OCI-LY7 (cell line): ENCODE measurements around the gene NABP2. TPM values are rescaled to one million over a fixed set of nuclear protein-coding genes. Genes with fewer than 3 reads are reported as not detected.

Experiments used
- BruUV-seq: library from RNA; stranded (reverse); fragments of 400-500 nt; replicated peaks from 2 replicates; lab custom pipeline; 2021; lab: Mats Ljungman, UMichigan
- CTCF ChIA-PET: fragments of 300-600 bp; sonication (Branson Sonifier 250); formaldehyde crosslinking; loops from one replicate; lab custom pipeline; 2022; ENCODE audit warnings: antibody characterized with exemption; ENCODE audit not compliant: unreplicated experiment; lab: Charles Lee
- POLR2A ChIA-PET: fragments of 300-600 bp; sonication (Branson Sonifier 250); formaldehyde crosslinking; loops from one replicate; lab custom pipeline; 2022; ENCODE audit warnings: antibody characterized with exemption; lab: Charles Lee
- DNase-seq: peaks from one replicate; pipeline ENCODE4 v3.0.0-alpha.2; 2015; ENCODE audit warnings: low spot score
- H2AFZ ChIP-seq: fragments of 200-600 bp; sonication (generic), shearing (Covaris generic); 2 replicates; pipeline ENCODE4 v1.6.1; 2014; ENCODE audit warnings: mild to moderate bottlenecking, antibody characterized with exemption, low read length, moderate library complexity
- H3K27ac ChIP-seq: fragments of 200-600 bp; sonication (generic); 2 replicates; pipeline ENCODE4 v1.5.1; 2014; ENCODE audit warnings: mixed run types, low read depth, mild to moderate bottlenecking, moderate library complexity, low read length, inconsistent platforms; ENCODE audit not compliant: poor library complexity, severe bottlenecking
- H3K36me3 ChIP-seq: fragments of 200-600 bp; sonication (generic); 2 replicates; pipeline ENCODE4 v1.6.1; 2014; ENCODE audit warnings: mild to moderate bottlenecking, antibody characterized with exemption, low read length, moderate library complexity, mixed read lengths; ENCODE audit not compliant: insufficient read depth
- H3K4me1 ChIP-seq: fragments of 200-600 bp; sonication (generic); 2 replicates; pipeline ENCODE4 v1.5.1; 2014; ENCODE audit warnings: mild to moderate bottlenecking, low read length; ENCODE audit not compliant: insufficient read depth, poor library complexity, severe bottlenecking
- H3K4me2 ChIP-seq: fragments of 200-600 bp; sonication (generic); 2 replicates; pipeline ENCODE4 v1.6.1; 2014; ENCODE audit warnings: mild to moderate bottlenecking, low read length
- H3K4me3 ChIP-seq: fragments of 200-600 bp; sonication (generic); 2 replicates; pipeline ENCODE4 v1.5.1; 2014; ENCODE audit warnings: mild to moderate bottlenecking, low read depth, low read length; ENCODE audit not compliant: poor library complexity, severe bottlenecking
- H3K79me2 ChIP-seq: fragments of 200-600 bp; sonication (generic); 2 replicates; pipeline ENCODE4 v1.6.1; 2016; ENCODE audit warnings: low read depth, mild to moderate bottlenecking, low read length, moderate library complexity, mixed read lengths; ENCODE audit not compliant: insufficient read depth
- H3K9me2 ChIP-seq: fragments of 200-600 bp; sonication (generic); 2 replicates; pipeline ENCODE4 v1.6.1; 2016; ENCODE audit warnings: mild to moderate bottlenecking, low read length, mixed read lengths; ENCODE audit not compliant: insufficient read depth
- H3K9me3 ChIP-seq: fragments of 200-600 bp; sonication (generic); 2 replicates; pipeline ENCODE4 v1.6.1; 2014; ENCODE audit warnings: mild to moderate bottlenecking, mixed run types, low read length, mixed read lengths
- H4K20me1 ChIP-seq: fragments of 200-600 bp; sonication (generic); 2 replicates; pipeline ENCODE4 v1.6.1; 2014; ENCODE audit warnings: mild to moderate bottlenecking, antibody characterized with exemption, low read length, moderate library complexity, mixed read lengths; ENCODE audit not compliant: insufficient read depth
- EZH2phosphoT487 ChIP-seq: fragments of 200-600 bp; sonication (generic); IDR thresholded peaks from 2 replicates; pipeline ENCODE4 v1.6.1; 2018; ENCODE audit warnings: low read depth, borderline replicate concordance, mild to moderate bottlenecking, mixed run types, antibody characterized with exemption, low read length, moderate library complexity, mixed read lengths
- intact Hi-C: fragments of 100-400 bp; cut with micrococcal nuclease; formaldehyde crosslinking; loops from one replicate; pipeline ENCODE4 v1.10.0; 2022; ENCODE audit not compliant: unreplicated experiment
- total RNA-seq, 2 experiments: library from RNA; depleted of rRNA in 1 of 2; stranded (reverse); fragments of >200 nt in 1 of 2; shearing (Covaris generic) in 1 of 2; gene quantifications; 2 replicates each; pipeline ENCODE4 v1.2.3, GENCODE V29; 2014 to 2022
- TF ChIP-seq, protein P1 (sequence below): fragments of 200-600 bp; sonication (generic); conservative IDR thresholded peaks from 2 replicates; pipeline ENCODE4 v1.5.1; 2014; ENCODE audit warnings: mild to moderate bottlenecking, antibody characterized with exemption, low read length, moderate library complexity, mixed read lengths

The NABP2 gene
- total RNA-seq, 2 experiments from 2014 or later: 37.5 to 61.1 TPM

DNA sequence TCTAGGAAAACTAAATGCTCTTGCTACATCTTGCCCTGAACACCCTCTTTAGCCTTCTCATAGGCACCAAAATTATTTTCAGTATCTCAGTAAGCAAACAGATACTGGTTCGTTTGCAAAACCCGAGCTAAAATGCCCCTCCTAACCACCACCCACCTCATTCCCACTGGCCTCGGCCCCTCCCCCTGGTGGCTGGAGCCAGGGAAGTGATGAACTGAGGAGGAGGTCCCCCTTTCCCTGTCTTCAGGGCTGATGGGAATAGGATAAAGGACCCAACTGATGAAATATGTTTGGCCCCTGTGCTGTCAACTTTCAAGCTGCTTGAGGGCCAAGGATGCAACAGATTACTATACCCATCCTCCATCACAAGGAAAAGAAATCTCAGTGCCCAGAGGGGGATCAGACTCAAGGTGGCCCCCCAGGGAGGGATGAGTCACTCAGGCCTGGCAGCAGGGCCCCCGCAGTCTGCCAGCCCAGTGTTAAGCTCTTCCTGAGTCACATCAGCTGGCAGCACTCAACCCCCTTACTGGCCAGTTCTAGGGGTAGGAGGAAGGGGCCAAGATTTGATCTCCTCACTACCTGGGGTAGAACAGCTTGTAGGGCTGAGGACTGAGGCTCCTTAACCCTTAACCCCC is 32.3 kb downstream of the NABP2 start:
- Histone ChIP-seq H3K9me3 (no peaks in the 10 kb centered on the region), H3K9me2 (no peaks in the 10 kb centered on the region), H2AFZ (no peak overlapping the region), H3K27ac (no peak overlapping the region), H3K36me3 (peaks cover 56% of the 10 kb centered on the region), H3K79me2 (peaks cover 17% of the 10 kb centered on the region; the same call in 1 of the 2 replicates), H3K4me3 (peak overlapping the region; percentile 93), H3K4me2 (peak overlapping the region; percentile 94), H4K20me1 (0 out of 2 replicates have a peak, but pooled peaks cover 5% of the 10 kb centered on the region), H3K4me1 (peaks cover 17% of the 10 kb centered on the region)
- intact Hi-C loops: no loop called here
- BruUV-seq: TSS peak; percentile 37
- no peak for TF ChIP-seq EZH2phosphoT487
- TF ChIP-seq, protein P1, sequence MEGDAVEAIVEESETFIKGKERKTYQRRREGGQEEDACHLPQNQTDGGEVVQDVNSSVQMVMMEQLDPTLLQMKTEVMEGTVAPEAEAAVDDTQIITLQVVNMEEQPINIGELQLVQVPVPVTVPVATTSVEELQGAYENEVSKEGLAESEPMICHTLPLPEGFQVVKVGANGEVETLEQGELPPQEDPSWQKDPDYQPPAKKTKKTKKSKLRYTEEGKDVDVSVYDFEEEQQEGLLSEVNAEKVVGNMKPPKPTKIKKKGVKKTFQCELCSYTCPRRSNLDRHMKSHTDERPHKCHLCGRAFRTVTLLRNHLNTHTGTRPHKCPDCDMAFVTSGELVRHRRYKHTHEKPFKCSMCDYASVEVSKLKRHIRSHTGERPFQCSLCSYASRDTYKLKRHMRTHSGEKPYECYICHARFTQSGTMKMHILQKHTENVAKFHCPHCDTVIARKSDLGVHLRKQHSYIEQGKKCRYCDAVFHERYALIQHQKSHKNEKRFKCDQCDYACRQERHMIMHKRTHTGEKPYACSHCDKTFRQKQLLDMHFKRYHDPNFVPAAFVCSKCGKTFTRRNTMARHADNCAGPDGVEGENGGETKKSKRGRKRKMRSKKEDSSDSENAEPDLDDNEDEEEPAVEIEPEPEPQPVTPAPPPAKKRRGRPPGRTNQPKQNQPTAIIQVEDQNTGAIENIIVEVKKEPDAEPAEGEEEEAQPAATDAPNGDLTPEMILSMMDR: no peak
- CTCF ChIA-PET: no interaction called here
- POLR2A ChIA-PET: no interaction called here
- DNase-seq: no peak

DNA sequence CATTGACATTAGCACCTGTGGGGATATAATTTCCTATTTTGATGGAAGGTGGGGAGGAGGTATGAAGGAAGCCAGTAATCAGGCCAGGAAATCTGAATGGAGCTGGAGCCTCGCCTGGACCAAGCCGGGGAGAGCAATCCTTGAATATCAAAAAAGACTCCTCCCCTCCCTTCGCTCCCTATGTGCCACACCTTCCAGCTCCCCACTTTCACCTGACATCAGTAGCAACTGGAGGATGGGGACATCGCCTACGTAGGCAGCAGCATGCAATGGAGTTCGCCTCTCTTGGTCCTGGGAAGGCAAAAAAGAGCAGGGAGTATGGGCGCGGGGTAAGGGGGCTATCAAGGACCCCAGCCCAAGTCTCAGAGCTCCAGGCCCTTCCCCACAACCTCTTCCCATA is 32.9 kb downstream of the NABP2 start:
- peaks cover 50% of the 10 kb centered on the region for H3K36me3 ChIP-seq
- H3K4me2 ChIP-seq: peak overlapping the region; percentile 94
- ChIA-PET POLR2A (interaction anchor here (0.6 kb wide), 1 partner anchor 117 kb away, joined by 3 read pairs; no protein-coding TSS in a partner anchor), CTCF (interaction anchor here (0.6 kb wide), 1 partner anchor 40 kb away, joined by 3 read pairs; no protein-coding TSS in a partner anchor)
- no peak overlapping the region for H2AFZ ChIP-seq
- no peak for TF ChIP-seq EZH2phosphoT487
- TF ChIP-seq, protein P1: no peak
- H4K20me1 ChIP-seq: 0 out of 2 replicates have a peak, but pooled peaks cover 5% of the 10 kb centered on the region
- H3K4me3 ChIP-seq: peak overlapping the region; percentile 93
- DNase-seq: no peak
- H3K27ac ChIP-seq: no peak overlapping the region
- no peaks in the 10 kb centered on the region for H3K9me2 ChIP-seq
- intact Hi-C loops: no loop called here
- peaks cover 17% of the 10 kb centered on the region; the same call in 1 of the 2 replicates for H3K79me2 ChIP-seq
- H3K9me3 ChIP-seq: no peaks in the 10 kb centered on the region
- H3K4me1 ChIP-seq: peaks cover 17% of the 10 kb centered on the region
- BruUV-seq: no TSS peak
